Measurements from ENCODE around the gene PLEK2.
"Not testable (repeated sequence)": the region's sequence is repeated elsewhere in the genome, so short reads cannot be mapped to it uniquely, and the experiment has no call there.

PLEK2 gene

GRCh38 chr14:67428501-67429031, 16.6 kb upstream of the PLEK2 start:
- DNase-seq, result no peak

DNA sequence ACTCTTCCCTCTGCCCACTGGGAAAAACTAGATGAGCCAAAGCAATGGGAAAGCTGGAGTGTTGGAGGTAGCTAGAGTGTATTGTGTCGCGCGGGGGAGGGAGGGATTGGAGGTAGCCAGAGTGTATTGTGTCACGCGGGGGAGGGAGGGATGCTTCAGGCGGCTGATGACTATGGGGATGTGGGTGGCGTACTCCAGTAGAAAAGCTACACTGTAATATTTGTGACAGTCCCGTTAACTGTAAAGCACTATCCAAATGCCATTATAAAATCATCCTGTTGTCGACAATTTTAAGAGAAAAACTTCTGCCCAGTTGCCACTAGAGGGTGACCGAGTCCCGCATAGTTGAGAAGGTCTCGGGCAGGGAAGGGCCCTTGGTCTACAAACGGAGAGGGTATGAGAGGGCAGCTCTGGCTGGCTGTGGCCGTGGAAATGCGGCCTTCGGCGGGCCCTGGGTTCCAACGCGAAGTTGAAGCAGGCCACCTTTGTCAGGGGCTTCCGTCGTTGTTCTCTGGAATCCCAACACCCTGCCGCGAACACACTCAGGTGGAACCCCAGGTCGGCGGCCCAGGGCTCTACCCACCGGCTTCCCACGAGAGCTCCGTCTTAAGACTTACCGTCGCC, 15.1 kb upstream of the PLEK2 start:
- no peak for DNase-seq

- no peak for DNase-seq
Observed at GRCh38 chr14:67426161-67426560, 14.2 kb upstream of the PLEK2 start.

GRCh38 chr14:67425608-67426007, 13.6 kb upstream of the PLEK2 start:
- no peak for DNase-seq

DNA sequence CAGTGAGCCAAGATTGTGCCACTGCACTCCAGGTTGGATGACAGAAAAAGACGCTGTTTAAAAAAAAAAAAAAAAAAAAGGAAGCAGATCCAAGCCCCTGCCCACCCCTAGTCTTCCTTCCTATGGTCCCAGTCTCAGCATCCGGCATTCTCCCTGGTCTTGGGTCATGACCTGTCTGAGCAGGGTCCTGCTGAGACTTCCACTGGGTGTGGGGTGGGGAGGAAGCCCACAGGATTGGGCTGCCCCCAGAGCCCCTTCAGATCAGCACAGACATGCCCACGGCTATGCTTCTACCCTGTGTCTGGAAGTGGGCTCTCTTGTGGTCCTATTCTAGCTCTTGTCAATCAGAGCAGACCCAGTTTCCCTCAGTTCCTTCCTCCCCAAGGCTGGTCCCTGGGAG, 12.6 kb upstream of the PLEK2 start:
- no peak for DNase-seq

GRCh38 chr14:67423424-67423823, 11.5 kb upstream of the PLEK2 start:
- DNase-seq, result no peak

- DNase-seq, result no peak
Observed at GRCh38 chr14:67421356-67422224, 9.6 kb upstream of the PLEK2 start.

- no peak for DNase-seq
Observed at GRCh38 chr14:67420102-67420739, 8.3 kb upstream of the PLEK2 start.

GRCh38 chr14:67418401-67419191, 6.6 kb upstream of the PLEK2 start:
- DNase-seq, result no peak

- no peak for DNase-seq
Observed at GRCh38 chr14:67417633-67418032, 5.7 kb upstream of the PLEK2 start.

GRCh38 chr14:67416810-67417209, 4.8 kb upstream of the PLEK2 start:
- DNase-seq, result no peak

- no peak for DNase-seq
Observed at GRCh38 chr14:67416085-67416484, 4.1 kb upstream of the PLEK2 start.

DNA sequence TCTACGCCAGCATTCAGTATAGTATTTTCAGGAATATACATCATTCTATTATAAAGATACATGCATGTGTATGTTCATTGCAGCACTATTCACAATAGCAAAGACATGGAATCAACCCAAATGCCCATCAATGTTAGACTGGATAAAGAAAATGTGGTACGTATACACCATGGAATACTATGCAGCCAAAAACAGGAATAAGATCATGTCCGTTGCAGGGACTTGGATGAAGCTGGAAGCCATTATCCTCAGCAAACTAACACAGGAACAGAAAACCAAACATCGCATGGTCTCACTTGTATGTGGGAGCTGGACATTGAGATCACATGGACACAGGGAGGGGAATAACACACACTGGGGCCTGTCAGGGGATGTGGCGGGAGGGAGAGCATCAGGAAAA, 3.6 kb upstream of the PLEK2 start:
- DNase-seq, result not testable (repeated sequence)

DNA sequence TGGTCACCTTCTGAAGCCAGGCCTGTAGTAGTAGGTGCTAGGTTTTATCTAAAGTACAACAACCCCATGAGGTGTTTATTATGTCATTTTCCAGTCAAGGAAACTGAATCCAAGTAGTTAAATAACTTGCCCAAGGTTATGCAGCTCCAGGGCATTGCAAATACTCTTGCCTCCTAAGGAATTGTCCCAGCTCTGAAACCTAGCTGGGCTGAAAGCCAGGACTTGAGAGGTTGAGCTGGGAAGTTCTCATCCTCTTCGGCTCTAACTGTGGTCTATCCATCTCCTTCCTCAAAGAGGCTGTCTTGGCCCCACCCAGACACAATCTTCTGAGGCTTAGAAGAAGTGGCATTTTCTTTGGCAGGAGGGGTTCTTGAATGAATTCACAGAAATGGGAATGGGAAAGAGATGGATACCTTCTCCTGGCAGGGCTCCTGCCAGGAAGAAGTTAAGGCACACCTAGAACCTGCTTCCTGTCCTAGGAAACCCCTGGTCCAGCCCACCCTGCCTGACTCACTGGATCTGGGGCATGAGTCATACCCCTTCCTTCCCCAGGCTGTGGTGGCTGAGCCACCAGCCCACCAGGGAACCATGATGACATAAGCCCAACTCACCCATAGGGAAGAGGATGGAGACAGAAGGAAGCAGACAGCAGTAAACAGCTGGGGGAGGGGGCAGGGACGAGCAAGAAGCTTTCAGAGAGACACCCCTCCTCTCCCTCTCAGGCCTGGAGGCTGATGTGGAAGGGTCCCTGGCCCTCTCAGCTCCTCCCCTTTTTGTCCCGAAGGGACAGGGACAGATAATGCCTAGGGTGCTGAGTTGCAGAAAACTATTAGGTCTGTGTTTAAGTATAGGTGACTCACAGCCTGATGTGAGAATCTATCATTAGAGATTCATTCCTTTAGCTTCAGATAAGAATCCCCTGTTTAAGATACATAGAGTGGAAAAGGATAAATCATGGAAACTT, 2.1 kb upstream of the PLEK2 start:
- DNase-seq, result no peak

DNA sequence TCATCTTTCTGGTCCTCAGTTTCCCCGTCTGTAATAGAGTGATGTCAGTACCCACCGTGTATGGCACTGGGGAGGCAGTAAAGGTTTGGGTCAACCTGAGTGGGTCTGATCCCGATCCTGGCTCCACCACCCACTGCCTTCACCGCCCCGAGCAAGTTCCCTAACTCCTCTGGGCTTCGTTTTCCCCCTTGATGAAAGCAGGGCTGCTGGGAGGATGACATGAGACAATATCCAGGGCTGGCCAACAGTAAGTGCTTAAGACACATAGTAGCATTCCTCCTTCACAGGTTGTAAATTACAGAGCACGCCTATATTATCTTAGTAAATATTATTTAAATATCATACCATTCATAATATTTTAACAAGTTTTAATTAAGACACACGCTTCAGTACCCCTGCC, 595 bp downstream of the PLEK2 start:
- DNase-seq, result no peak

DNA sequence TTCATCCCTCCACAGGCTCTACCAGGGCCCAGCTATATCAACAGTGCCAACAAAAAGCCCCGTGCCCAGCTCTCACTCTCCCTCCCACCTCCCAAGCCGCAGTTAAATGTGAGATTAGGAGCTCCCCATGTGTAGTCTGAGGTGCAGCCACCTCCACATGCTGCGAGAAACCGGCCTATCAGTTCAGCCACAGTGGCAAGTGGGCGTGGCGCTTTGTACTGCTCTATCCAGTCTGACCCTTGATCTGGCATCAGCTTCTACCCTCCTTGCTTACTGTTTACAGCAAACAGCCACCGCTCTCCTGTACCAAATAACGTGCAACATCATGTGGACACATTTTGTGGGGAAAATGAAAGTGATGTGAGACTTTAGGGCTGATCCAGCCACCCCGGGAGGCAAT, 1.7 kb downstream of the PLEK2 start:
- no peak for DNase-seq

GRCh38 chr14:67409461-67409860, 2.5 kb downstream of the PLEK2 start:
- no peak for DNase-seq

DNA sequence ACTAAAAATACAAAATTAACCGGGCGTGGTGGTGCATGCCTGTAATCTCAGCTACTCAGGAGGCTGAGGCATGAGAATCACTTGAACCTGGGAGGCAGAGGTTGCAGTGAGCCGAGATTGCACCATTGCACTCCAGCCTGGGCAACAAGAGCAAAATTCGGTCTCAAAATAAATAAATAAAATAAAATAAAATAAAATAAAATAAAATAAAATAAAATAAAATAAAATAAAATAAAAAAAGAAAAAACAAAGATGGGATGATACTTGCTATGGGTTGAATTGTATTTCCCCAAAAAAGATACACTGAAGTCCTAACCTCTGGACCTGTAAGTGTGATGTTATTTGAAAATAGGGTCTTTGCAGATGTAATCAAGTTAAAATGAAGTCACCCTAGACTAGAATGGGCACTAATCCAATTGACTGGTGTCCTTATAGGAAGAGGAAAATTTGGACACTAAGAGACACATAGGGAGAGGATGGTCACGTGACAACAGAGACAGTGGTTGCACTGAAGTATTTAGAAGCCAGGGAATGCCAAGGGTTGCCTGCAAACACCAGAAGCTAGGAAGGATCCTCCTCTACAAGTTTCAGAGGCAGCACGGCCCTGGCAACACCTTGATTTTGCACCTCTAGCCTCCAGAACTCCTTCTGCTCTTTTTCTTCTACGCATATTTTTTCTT, 3.7 kb downstream of the PLEK2 start:
- not testable (repeated sequence) for DNase-seq

- DNase-seq, result no peak
Observed at GRCh38 chr14:67405771-67406170, 6.2 kb downstream of the PLEK2 start.

- DNase-seq, result no peak
Observed at GRCh38 chr14:67400434-67400833, 11.5 kb downstream of the PLEK2 start.

- no peak for DNase-seq
Observed at GRCh38 chr14:67397536-67397935, 14.4 kb downstream of the PLEK2 start.
